Stimulated activated CD8-positive, alpha-beta memory T cell treated with anti-CD3 and anti-CD28 coated beads, Interleukin-2, amount 100 ng/mL, for 48 hours (primary cell): Measurements from ENCODE around the gene ARMCX4.
A peak's percentile ranks its signal among the peaks of the same experiment; 100 is the strongest.
"Not testable (repeated sequence)": the region's sequence is repeated elsewhere in the genome, so short reads cannot be mapped to it uniquely, and the experiment has no call there.

Source experiments
- DNase-seq, 2 donors: peaks; one replicate each; pipeline ENCODE4 v3.0.0-alpha.2; 2020; ENCODE audit warnings: low read depth in 2 of 2

The ARMCX4 gene

DNA sequence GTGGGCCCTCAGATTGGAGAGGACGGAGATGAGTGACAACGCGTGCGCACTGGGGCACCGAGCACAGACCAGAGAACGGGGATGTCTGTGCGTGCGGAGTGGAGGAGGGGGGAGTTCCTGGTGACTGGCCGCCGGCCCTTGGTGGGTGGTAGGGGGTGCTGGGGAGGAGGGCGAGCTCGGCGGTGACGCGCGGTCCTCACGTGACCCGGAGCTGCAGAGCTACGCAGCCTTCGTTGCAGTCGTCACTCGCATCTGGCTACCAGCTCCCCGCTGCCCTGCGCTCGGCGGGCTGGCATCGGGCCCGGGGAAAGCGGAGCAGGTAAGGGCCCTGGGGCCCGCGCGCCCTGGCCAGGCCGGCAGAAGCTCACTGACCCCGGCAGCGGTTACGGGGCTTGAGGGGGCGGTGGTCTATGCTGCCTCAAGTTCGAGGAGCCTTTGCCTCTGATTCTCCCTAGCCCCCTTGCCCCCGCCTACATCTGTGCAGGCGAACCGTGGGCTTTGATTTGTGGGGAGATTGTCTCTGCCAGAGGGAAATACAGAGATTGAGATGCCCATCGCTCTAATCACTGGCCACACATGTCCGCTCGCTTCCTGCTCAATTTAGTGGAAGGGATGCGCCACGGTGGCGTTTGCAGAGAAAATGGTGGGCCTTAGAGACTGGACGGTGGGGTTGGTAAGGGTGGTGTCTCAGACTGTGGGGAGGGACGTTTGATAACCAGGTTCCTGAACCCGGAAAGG lies at the start of gene ARMCX4:
Gene ARMCX4, plus strand, starts transcription at position 245 of the 738 bp plus-strand sequence. CDS start 3,134 bp downstream, outside the sequence.
- DNase-seq, result peak; percentile 4 to 14

GRCh38 chrX:101442085-101442484 lies 43.2 kb upstream of the ARMCX4 start:
- no peak for DNase-seq

DNA sequence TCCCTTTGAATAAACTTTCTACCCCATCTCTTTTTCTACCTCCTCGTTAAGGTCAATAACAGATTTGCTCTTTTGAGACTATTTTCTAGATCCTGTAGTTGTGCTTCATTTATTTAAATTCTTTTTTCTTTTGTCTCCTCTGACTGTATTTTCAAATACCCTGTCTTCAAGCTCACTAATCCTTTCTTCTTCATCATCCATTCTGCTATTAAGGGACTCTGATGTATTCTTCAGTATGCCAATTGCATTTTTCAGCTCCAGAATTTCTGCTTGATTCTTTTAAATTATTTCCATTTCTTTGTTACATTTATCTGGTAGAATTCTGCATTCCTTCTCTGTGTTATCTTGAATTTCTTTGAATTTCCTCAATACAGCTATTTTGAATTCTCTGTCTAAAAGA lies 36.0 kb upstream of the ARMCX4 start:
- no peak for DNase-seq

GRCh38 chrX:101450085-101450484 lies 35.2 kb upstream of the ARMCX4 start:
- DNase-seq, result no peak

DNA sequence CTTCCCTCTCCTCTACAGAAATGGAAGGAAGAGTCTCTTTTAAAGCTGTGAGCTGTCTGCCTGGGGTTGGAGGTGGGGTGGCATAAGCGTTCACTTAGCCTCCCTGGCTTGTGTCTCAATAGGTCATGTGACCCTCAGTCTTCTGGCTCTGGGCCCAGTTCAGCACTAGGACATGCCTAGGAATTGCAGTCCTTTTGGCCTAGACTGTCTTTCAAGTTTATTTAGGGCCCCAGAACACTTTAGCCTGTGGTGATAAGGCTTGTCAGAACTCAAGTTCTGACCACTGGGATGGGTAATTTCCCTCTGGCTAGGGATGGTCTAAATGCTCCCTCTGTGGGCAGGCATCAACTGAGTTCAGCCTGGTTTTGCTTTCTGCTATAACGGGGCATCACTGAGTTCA lies 34.3 kb upstream of the ARMCX4 start:
- no peak for DNase-seq

DNA sequence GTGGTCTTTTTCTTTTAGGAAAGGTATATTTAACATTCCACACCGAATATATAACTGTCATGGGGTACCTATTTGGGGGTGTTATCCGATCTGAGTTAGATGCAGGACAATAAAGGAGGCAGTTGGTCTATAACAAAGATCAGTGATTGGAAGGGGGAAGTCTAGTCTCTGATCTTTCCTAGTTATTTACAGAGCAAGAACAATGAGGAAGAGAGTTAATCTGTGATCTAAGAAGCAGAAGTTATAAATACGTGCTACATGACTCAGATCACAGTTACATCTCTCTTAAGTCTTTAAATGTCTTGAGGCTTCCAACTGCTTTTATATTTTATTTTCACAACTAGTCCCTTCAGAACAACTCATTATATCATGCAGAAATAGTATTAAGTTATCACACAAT lies 33.2 kb upstream of the ARMCX4 start:
- no peak for DNase-seq

- DNase-seq, result no peak
Observed at GRCh38 chrX:101460669-101461068, 24.6 kb upstream of the ARMCX4 start.

- DNase-seq, result no peak
Observed at GRCh38 chrX:101462892-101463291, 22.4 kb upstream of the ARMCX4 start.

GRCh38 chrX:101478366-101478765 lies 6.9 kb upstream of the ARMCX4 start:
- no peak for DNase-seq

DNA sequence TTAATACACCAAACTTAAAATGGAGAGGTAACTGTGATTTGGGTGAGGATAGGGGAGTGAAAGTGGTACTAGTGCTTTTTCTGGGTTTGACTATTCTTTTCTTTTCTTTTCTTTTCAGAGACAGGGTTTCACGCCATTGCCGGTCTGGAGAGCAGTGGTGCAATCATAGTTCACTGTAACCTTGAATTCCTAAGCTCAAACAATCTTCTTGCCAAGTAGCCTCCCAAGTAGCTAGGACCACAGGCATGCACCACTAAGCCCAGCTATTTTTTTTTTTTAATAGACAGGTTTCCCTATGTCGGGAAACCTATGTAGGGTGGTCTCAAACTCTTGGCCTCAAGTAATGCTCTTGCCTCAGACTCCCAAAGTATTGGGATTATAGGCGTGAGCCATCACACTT lies 3.0 kb upstream of the ARMCX4 start:
- DNase-seq, result no peak

DNA sequence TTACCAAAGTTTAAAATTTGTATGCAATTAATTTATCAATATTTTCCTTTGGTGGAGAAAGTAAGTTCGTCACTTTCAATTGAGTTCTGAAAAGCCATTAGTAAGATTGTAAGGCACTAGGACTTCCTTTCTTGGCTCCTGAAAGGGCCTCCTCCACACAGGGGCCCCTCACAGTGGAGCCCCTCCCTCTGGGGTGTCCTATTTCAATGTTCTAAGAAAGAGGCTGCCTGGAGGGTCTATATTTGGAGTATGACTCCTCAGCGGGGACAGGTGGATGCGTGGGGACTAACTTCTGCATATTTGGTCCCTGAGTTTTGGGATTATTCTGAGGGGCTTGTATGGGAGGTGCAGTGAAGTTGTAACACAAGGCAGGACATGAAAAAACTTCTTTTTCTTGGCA lies 1.6 kb upstream of the ARMCX4 start:
- no peak for DNase-seq

- no peak for DNase-seq
Observed at GRCh38 chrX:101484135-101484534, 1.1 kb upstream of the ARMCX4 start.

- no peak for DNase-seq
Observed at GRCh38 chrX:101488796-101489195, 3.5 kb downstream of the ARMCX4 start.

DNA sequence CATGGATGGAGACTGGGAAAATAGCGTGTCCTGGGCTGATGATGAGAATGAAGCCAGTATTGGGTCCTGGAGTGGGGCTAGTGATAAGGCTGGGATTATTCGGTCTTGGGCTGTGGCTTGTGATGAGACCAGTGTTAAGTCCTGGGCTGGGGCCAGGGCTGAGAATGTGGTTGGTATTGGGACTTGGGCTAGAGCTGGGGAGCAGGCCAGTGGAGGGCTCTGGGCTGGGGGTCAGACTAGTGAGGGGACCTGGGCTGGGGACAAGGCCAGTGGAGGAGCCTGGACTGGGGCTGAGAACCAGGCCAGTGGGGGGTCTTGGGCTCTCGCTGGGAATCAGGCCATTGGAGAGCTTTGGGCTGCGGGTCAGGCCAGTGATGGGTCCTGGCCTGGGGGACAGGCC lies 6.7 kb downstream of the ARMCX4 start:
- DNase-seq, result no peak

DNA sequence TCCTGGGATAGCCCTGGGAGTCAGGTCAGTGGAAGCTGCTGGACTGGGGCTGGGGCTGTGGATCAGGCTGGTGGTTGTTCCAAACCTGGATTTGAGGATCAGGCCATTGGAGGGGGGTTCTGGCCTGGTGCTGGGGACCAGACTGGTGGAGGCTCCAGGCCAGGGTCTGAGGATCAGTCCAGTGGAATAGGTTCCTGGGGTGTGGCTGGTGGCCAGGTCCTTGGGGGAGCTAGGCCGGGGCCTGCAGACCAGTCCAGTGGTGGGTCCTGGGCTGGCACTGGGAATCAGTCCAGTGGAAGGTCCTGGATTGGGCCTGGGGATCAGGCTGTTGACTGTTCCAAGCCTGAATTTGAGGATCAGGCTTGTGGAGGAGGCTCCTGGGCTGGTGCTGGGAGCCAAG lies 8.0 kb downstream of the ARMCX4 start:
- no peak for DNase-seq

- DNase-seq, result not testable (repeated sequence)
Observed at GRCh38 chrX:101502929-101503328, 17.7 kb downstream of the ARMCX4 start.

DNA sequence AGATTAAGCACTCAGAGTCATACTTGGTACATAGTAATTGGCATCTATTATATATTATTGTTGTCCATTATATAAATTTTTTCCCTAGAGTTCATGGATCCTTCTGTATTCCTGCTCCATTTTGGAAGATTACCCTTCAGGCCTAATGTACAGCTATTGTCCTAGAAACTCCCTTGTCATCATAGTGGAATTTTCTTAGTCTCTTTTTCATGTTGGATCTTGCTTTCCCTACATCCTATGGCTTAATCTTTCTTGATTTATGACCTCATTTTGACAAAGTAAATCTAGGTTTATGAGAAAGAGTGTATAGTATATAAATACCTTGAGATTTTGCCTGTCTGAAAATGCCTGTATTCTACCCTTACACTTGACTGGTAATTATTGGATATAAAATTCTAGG lies 22.1 kb downstream of the ARMCX4 start:
- no peak for DNase-seq

DNA sequence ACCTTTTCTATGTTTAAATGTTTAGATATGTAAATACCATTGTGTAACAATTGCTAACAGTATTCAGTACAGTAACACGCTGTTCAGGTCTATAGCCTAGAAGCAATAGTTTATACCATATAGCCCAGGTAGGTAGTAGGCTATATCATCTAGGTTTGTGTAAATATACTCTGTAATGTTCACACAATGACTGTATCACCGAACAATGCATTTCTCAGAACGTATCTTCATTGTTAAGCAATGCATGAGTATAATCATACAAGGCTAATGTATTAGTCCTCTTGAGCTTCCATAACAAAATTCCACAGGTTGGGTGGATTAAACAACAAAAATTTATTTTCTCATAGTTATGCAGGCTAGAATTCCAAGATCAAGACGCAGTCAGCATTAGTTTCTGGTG lies 22.7 kb downstream of the ARMCX4 start:
- DNase-seq, result no peak

GRCh38 chrX:101530944-101531343 lies 45.7 kb downstream of the ARMCX4 start:
- DNase-seq, result no peak
